ENCODE data around the gene DENND1B. TPM values are rescaled to one million over a fixed set of nuclear protein-coding genes. Genes with fewer than 3 reads are reported as not detected.

Gene DENND1B
- total and polyA plus RNA-seq, 3 donors from 2014 or later: 7.2 to 11.6 (median 11.6) TPM

GRCh38 chr1:197810812-197811211 is 35.5 kb upstream of the DENND1B start:
- Histone ChIP-seq H3K27me3 (no peaks in the 10 kb centered on the region), H3K4me3 (no peak overlapping the region), H3K36me3 (ENCODE audit: low read depth, missing control alignments) (no peaks in the 10 kb centered on the region), H3K27ac (no peak overlapping the region), H3K4me1 (no peaks in the 10 kb centered on the region), H3K9me3 (no peaks in the 10 kb centered on the region)
- 73 to 78% methylated on average over 4 of the region's 4 CpGs for WGBS, 2 donors
- TF ChIP-seq, protein P1, sequence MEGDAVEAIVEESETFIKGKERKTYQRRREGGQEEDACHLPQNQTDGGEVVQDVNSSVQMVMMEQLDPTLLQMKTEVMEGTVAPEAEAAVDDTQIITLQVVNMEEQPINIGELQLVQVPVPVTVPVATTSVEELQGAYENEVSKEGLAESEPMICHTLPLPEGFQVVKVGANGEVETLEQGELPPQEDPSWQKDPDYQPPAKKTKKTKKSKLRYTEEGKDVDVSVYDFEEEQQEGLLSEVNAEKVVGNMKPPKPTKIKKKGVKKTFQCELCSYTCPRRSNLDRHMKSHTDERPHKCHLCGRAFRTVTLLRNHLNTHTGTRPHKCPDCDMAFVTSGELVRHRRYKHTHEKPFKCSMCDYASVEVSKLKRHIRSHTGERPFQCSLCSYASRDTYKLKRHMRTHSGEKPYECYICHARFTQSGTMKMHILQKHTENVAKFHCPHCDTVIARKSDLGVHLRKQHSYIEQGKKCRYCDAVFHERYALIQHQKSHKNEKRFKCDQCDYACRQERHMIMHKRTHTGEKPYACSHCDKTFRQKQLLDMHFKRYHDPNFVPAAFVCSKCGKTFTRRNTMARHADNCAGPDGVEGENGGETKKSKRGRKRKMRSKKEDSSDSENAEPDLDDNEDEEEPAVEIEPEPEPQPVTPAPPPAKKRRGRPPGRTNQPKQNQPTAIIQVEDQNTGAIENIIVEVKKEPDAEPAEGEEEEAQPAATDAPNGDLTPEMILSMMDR (IDR thresholded peaks at IDR 0.05): no peak
- TF ChIP-seq POLR2A (IDR thresholded peaks at IDR 0.05): no peak
- intact Hi-C loops (cut with DNase I; ENCODE audit: low total_unique reads): no loop called here
- no peak for DNase-seq

DNA sequence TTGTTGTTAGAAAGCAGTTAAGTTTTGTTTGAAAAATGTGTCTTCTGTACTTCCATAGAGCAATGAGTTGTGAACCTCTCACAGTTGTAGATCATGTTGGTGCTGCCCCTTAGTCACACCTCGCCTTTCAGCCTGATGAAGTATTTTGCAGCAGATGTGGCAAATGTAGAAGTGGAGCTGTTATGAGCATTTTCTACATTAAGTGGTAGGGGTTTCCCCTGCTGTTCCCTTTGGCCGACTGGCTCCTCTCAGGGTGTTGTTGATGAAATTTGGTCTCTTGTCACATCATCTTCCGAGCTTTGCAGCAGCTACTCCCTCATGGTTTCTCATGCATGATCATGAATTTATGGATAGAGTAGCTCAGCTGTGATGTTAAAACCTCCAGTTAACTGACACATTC is 33.6 kb upstream of the DENND1B start:
- Histone ChIP-seq H3K4me1 (no peaks in the 10 kb centered on the region), H3K9me3 (no peaks in the 10 kb centered on the region), H3K4me3 (no peak overlapping the region), H3K36me3 (ENCODE audit: low read depth, missing control alignments) (no peaks in the 10 kb centered on the region), H3K27ac (no peak overlapping the region), H3K27me3 (no peaks in the 10 kb centered on the region)
- 77 to 79% methylated on average over 3 of the region's 3 CpGs for WGBS, 2 donors
- no peak for TF ChIP-seq POLR2A (IDR thresholded peaks at IDR 0.05)
- no peak for DNase-seq
- intact Hi-C loops (cut with DNase I; ENCODE audit: low total_unique reads): no loop called here

- TF ChIP-seq POLR2A (IDR thresholded peaks at IDR 0.05): no peak
- TF ChIP-seq, protein P1 (IDR thresholded peaks at IDR 0.05): no peak
- Histone ChIP-seq H3K9me3 (no peaks in the 10 kb centered on the region), H3K27ac (no peak overlapping the region), H3K36me3 (ENCODE audit: low read depth, missing control alignments) (no peaks in the 10 kb centered on the region), H3K4me3 (no peak overlapping the region), H3K27me3 (no peaks in the 10 kb centered on the region), H3K4me1 (no peaks in the 10 kb centered on the region)
- WGBS, 2 donors: 80 to 81% methylated on average over 5 of the region's 5 CpGs
- DNase-seq: no peak
- intact Hi-C loops (cut with DNase I; ENCODE audit: low total_unique reads): no loop called here
Measured at GRCh38 chr1:197807739-197808453, 32.6 kb upstream of the DENND1B start.

GRCh38 chr1:197807216-197807615 is 31.9 kb upstream of the DENND1B start:
- Histone ChIP-seq H3K4me1 (no peaks in the 10 kb centered on the region), H3K4me3 (no peak overlapping the region), H3K27me3 (no peaks in the 10 kb centered on the region), H3K9me3 (no peaks in the 10 kb centered on the region), H3K27ac (no peak overlapping the region), H3K36me3 (ENCODE audit: low read depth, missing control alignments) (no peaks in the 10 kb centered on the region)
- intact Hi-C loops (cut with DNase I; ENCODE audit: low total_unique reads): no loop called here
- no peak for DNase-seq
- TF ChIP-seq, protein P1 (IDR thresholded peaks at IDR 0.05): no peak
- TF ChIP-seq POLR2A (IDR thresholded peaks at IDR 0.05): no peak
- 71 to 72% methylated on average over 4 of the region's 4 CpGs for WGBS, 2 donors

GRCh38 chr1:197806718-197807117 is 31.4 kb upstream of the DENND1B start:
- no peak for TF ChIP-seq POLR2A (IDR thresholded peaks at IDR 0.05)
- TF ChIP-seq, protein P1 (IDR thresholded peaks at IDR 0.05): no peak
- Histone ChIP-seq H3K4me1 (no peaks in the 10 kb centered on the region), H3K4me3 (no peak overlapping the region), H3K27ac (no peak overlapping the region), H3K27me3 (no peaks in the 10 kb centered on the region), H3K9me3 (no peaks in the 10 kb centered on the region), H3K36me3 (ENCODE audit: low read depth, missing control alignments) (no peaks in the 10 kb centered on the region)
- DNase-seq: no peak
- 93 to 100% methylated on average over 1 of the region's 1 CpG for WGBS, 2 donors
- intact Hi-C loops (cut with DNase I; ENCODE audit: low total_unique reads): no loop called here

All from testis (tissue), 3 donors.